GM08714 (cell line): Measurements from ENCODE around the gene GGT7.

Experiments
- H3K4me3 ChIP-seq: fragments of 200-500 bp; sonication (Bioruptor generic); 2 replicates; pipeline ENCODE4 v1.5.1; 2014; ENCODE audit warnings: mild to moderate bottlenecking, low read length, inconsistent platforms
- ZNF274 ChIP-seq: IDR thresholded peaks from 2 replicates; pipeline ENCODE4 v1.6.1; 2012; ENCODE audit warnings: mild to moderate bottlenecking, low read depth, low read length

Gene GGT7

GRCh38 chr20:34798871-34799270, 73.8 kb downstream of the GGT7 start:
- no peak for TF ChIP-seq ZNF274
- H3K4me3 ChIP-seq = no peak overlapping the region

- TF ChIP-seq ZNF274 = no peak
- H3K4me3 ChIP-seq = no peak overlapping the region
Observed at GRCh38 chr20:34798328-34798727, 74.3 kb downstream of the GGT7 start.

GRCh38 chr20:34797012-34797995, 75.4 kb downstream of the GGT7 start:
- TF ChIP-seq ZNF274 = no peak
- H3K4me3 ChIP-seq = no peak overlapping the region
